Measurements from ENCODE around the gene PDZK1.
A peak's percentile ranks its signal among the peaks of the same experiment; 100 is the strongest.
"Not testable (repeated sequence)": the region's sequence is repeated elsewhere in the genome, so short reads cannot be mapped to it uniquely, and the experiment has no call there.

Gene PDZK1

DNA sequence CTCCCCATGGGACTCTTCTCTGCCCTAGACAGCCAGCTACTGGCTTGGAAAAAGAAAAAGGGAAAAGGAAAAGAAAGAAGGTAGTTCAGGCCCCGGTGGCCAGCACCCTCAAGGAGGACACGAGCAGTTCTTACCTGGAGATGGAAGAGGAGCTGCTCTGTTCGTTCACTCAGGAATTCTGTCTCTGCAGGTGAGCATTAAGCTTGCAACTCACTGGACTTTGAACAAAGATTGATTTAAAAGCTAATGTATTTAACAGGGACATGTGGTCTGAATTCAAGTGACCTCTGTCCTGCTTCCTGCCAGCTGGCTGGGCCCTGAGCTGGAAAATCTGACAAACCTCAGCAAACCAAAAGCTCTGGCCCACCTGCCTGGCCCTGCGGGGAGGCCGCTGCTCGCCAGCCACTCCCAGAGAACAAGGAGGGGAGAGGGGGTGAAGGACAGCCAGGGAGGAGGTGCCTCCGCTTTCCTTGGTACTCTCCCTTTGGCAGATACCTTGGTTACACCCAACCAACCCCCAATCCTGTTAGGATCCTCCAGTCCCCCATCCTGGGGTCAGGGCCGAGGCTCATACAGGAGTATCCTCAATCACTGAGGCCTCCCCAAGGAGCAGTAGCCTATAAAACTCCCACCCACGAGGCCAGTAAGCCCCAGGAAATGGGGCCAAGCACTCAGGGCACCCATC lies at the start of gene PDZK1:
PDZK1 (minus strand) TSS at position 186 of the 685 bp plus-strand sequence. CDS start 19,347 bp downstream, outside the sequence.
- DNase-seq (ENCODE audit: low read depth in 2 of 3, low spot score in 1 of 3) = no peak

DNA sequence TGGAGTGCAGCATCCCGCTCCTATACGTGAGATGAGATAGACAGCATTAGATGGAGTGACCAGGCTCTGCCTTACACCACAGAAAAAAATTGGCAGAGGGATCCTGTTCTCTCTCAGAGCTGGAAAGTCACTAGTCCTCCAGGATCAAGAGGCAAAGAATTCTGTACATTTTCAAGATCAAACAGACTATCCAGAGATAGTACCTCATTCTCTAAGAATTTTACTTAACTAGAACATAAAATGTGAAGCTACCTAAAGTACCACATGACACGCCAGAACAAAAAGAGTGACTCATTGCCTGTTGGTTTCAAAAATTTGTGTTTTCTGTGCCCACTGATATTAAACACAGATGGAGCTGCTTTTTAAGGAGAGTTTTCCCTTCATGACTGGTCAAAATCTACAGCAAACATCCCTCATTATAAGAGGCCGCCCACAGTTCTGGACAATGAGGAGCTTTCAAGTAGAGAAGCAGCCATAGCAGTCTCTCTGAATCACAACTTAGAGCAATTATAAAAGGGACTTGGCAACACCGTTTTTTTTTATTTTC lies 44.4 kb upstream of the PDZK1 start:
- no peak for DNase-seq (ENCODE audit: low read depth in 2 of 3, low spot score in 1 of 3)

GRCh38 chr1:145750426-145750825 lies 43.3 kb upstream of the PDZK1 start:
- DNase-seq (ENCODE audit: low read depth in 2 of 3, low spot score in 1 of 3) = no peak

- no peak for DNase-seq (ENCODE audit: low read depth in 2 of 3, low spot score in 1 of 3)
Measured at GRCh38 chr1:145747398-145748247, 40.5 kb upstream of the PDZK1 start.

GRCh38 chr1:145740269-145740668 lies 33.1 kb upstream of the PDZK1 start:
- no peak for DNase-seq (ENCODE audit: low read depth in 2 of 3, low spot score in 1 of 3)

- DNase-seq (ENCODE audit: low read depth in 2 of 3, low spot score in 1 of 3) = no peak
Measured at GRCh38 chr1:145736191-145736590, 29.0 kb upstream of the PDZK1 start.

GRCh38 chr1:145730900-145731299 lies 23.7 kb upstream of the PDZK1 start:
- DNase-seq (ENCODE audit: low read depth in 2 of 3, low spot score in 1 of 3) = no peak

DNA sequence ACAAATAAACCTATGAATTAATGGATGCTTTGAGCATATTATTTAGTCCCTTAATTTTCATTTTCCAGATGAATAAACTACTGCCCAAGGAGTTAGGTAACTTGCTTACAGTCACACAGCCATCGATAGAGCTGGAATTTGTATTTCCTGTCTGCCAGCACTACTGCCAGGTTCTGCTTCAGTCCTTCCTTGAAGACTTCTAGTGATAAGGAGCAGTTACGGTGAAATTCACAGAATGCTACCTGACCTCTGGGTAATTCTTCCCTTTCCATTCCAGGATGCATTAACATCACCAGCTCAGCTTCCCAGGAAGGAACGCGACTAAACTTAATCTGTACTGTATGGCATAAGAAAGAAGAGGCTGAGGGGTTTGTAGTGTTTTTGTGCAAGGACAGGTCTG lies 23.3 kb upstream of the PDZK1 start:
- DNase-seq (ENCODE audit: low read depth in 2 of 3, low spot score in 1 of 3) = no peak

DNA sequence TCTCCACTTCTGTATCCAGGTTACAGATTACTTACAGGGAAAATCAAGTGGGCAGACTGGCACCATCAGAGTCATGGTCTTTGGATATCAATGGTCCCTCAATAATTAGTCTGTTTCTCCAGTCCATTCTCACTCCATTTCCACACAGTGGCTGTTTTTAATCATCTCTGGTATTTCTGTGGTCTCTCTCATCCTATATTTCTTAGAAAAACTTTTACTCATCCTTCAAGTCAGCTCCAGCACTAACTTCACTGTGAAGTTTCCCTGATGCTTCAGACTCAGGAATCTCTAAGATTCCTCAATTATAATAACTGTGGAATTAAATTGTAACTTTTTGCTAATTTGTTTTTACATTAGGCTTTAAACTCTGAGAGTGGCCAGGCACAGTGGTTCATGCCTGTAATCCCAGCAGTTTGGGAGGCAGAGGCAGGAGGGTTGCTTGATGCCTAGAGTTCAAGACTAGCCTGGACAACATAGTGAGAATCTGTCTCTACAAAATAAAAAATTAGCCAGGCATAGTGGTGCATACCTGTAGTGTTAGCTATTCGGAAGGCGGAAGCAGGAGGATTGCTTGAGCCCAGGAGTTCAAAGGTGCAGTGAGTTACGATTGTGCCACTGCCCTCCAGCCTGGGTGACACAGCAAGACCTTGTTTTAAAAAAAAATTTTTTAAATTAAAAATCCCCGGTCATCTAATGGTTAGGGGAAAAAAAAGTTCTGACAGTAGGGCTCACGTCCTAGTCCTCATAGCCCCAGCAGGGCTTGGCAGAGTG lies 22.7 kb upstream of the PDZK1 start:
- no peak for DNase-seq (ENCODE audit: low read depth in 2 of 3, low spot score in 1 of 3)

DNA sequence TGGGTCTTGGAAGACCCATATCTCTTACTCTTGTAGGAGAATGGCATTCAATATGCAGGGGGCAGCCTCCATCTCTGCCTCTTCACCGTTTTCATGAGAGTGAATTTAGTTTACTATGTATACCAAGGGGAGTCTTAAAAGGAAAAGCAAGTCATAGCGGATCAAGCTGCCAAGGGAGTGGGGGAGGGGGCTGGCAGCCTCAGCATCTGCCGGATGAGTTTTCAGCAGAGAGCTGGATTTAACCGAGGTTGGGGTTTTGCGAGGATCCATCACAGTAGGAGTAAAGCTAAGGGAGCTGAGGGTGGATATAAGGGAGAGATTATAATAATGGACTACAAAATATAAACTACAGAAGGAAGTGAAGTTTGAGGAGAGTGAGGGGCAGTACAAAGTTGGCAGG lies 22.0 kb upstream of the PDZK1 start:
- DNase-seq (ENCODE audit: low read depth in 2 of 3, low spot score in 1 of 3) = no peak

DNA sequence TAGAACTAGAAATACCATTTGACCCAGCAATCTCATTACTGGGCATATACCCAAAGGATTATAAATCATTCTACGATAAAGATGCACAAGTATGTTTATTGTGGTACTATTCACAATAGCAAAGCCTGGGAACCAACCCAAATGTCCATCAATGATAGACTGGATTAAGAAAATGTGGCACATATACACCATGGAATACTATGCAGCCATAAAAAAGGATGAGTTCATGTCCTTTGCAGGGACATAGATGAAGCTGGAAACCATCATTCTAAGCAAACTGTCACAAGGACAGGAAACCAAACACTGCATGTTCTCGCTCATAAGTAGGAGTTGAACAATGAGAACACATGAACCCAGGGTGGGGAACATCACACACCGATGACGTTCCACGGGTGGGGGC lies 19.0 kb upstream of the PDZK1 start:
- DNase-seq (ENCODE audit: low read depth in 2 of 3, low spot score in 1 of 3) = not testable (repeated sequence)

DNA sequence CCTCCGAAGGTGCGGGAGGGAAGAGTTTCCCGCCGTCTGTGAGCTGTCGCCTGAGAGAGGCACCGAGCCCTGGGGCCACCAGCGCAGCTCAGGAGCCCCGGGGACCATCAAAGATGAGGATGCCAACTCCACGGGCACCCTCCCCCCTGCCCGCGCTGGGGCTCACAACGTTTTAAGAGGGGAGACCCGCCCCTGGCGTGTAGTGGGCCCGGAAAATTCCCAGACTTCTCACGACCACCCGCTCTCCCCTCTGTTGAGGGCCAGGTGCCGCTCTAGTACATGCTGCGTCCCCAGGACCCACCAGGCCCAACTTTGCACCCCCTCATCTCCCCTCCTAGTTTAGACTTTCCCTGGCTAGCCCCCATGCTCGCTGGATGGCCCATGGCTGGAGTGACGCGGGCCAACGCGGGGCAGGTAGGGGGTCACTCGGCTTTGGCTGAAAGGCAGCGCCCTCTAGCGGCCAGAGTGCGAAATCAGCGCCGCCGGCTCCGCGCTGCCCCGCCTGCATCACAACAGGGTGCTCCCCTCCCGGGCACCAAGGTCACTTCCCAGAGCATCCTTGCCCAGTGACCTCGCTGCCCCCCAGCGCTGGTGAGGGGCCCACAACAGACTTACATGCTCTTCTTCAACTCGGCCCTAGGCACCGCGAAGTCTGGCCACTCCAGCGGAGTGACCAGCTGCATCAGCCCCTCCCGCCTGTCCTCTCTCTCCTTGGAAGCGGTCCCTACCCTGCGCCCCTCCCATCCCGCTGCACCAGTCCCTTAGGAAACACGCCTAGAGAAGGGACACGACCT lies 13.9 kb upstream of the PDZK1 start:
- DNase-seq (ENCODE audit: low read depth in 2 of 3, low spot score in 1 of 3) = peak; percentile 45 to 66 (median 57)

DNA sequence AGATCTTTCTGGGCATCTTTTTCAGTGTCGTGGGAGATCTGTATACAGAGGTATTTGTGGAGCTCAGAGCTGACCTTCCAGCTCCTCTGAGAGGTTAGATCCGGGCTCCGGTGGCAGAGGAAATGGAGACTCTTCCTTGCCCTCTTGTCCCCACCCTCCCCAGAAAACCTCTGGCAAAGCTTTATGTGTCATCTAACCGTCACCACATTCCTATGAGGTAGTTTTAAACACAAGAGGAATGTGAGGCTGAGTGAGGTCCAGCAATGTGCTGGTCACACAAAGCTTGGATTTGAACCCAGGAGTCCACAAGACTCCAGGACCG lies 13.3 kb upstream of the PDZK1 start:
- DNase-seq (ENCODE audit: low read depth in 2 of 3, low spot score in 1 of 3) = no peak

DNA sequence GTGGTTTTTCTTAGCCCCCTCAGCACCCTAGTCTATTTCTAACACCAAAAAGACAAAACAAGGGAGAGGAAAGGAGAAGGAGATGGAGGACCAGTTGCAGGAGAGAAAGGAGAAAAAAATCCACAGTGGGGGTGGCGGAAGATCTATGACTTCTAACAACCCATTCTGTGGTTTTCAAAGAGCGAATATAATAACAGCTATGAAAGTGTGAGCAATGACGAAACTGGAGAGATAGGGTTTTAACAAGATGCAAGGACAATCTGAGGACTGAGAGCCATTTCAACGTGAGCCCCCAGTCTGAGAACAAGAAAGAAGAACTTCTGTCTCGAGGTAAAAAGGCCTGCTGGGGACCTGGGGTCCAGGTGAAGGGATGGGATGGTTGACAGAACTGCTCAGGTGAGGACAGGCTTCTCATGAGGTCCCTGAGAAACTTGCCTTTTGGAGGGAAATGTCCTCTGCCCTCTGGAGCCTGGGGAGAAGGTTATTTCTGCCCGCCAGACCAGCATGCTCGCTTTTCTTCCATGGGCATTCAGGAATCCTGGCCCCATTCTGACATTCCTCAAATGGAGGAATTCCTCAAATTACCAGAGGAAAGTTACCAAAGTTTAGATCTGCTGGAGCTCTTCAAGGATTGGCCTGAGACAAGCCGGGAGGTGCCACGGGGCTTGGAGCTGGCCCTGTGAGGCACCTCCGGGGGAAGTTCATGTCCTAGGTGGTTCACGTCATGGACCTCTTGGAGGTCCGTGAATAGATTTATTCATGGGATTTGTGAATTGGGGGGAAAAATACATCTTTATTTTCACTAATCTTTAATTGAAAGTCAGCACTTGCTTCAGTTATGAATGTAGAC lies 12.3 kb upstream of the PDZK1 start, which contains the start of gene CD160:
CD160 (plus strand) TSS at position 270 of the 850 bp plus-strand sequence. CDS start 8,829 bp downstream, outside the sequence.
- no peak for DNase-seq (ENCODE audit: low read depth in 2 of 3, low spot score in 1 of 3)

- DNase-seq (ENCODE audit: low read depth in 2 of 3, low spot score in 1 of 3) = not testable (repeated sequence)
Measured at GRCh38 chr1:145718465-145718864, 11.3 kb upstream of the PDZK1 start.

DNA sequence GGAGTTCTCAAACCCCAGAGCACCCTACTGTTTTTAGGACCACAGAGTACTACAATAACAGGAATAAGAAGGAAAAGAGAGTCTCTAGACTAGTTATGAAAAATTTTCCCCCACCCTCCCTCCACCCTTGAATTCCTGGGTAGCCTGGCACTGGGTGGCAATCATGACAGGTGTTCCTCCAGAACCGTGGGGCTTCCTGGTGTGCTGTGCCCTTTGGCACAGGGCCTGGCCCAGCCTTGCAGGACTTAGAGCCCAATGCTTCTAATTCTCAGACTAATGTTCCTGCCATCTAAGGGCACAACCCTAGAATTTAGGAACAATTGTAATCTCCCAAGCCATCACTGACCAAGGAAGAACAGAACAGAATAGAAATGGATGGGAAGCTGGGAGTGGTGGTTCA lies 10.7 kb upstream of the PDZK1 start:
- DNase-seq (ENCODE audit: low read depth in 2 of 3, low spot score in 1 of 3) = no peak

DNA sequence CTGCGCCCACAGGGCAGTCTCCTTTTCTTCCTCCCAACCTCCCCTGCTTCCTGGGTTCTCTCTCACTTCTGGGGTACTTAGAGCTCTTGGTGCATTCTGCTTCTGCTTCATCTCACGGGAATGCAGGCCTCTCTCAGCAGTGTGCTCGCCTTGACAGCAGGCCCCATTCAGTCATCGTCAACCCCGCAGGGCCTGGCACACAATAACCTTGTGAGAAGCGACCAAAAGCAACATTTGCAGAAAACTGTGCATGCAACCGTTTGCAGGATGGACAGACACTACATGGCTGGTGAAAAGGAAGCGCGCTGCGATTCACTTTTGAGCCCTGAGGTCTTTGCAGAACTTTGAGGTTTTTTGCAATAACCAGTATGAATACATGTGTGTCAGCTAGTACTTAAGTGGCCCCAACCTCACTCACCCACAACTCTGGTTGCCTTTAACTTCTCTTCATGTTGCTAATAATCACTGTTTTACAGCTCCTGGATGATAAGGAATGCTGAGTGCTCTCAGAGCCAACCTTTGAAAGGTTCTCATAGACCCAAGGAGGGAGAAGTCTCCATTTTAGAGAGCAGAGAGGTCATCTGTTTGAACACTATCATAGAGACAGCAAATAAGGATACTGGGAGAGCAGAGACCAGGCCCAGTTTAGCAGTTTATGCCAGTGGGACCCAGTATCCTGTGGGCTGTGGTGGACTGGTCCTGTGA lies 9.6 kb upstream of the PDZK1 start:
- no peak for DNase-seq (ENCODE audit: low read depth in 2 of 3, low spot score in 1 of 3)

- DNase-seq (ENCODE audit: low read depth in 2 of 3, low spot score in 1 of 3) = no peak
Measured at GRCh38 chr1:145714524-145715111, 7.5 kb upstream of the PDZK1 start.

DNA sequence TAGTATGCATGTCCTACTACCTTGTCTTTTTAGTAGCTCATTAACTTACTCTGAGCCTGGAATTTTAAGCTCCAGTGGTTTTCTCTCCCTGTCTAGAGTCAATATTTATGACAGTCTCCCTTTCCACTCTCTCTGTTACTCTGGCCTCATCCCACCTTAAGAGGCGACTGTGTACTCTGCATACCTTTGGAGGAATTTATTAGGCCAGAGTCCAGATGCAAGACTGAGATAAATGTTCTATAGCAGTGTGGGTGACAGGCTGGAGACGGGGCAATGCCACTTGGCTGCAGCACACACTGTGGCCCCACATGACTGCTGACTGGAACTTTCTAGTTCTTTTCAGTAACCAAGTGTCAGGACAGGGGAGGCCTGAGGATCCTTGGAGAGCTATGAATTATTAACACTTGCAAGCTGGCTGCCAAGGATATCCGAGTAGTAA lies 4.1 kb upstream of the PDZK1 start:
- DNase-seq (ENCODE audit: low read depth in 2 of 3, low spot score in 1 of 3) = no peak
